Stimulated activated naive CD8-positive, alpha-beta T cell treated with anti-CD3 and anti-CD28 coated beads, Interleukin-15, amount 100 ng/mL, for 72 hours (primary cell): ENCODE results near the gene SEC31A.
"Not testable (repeated sequence)": the region's sequence is repeated elsewhere in the genome, so short reads cannot be mapped to it uniquely, and the experiment has no call there.

ENCODE experiments used
- ATAC-seq: fragments of 150-1000 bp; cut with Tn5 transposase; 2 replicates; pipeline ENCODE4 v1.10.0; 2021; ENCODE audit warnings: mild to moderate bottlenecking, moderate library complexity
- DNase-seq, 2 donors: peaks; one replicate each; pipeline ENCODE4 v3.0.0; 2021 to 2022
- H3K27ac Mint-ChIP-seq, 2 donors: one replicate each; pipeline ENCODE4 v1.8.0; 2022; ENCODE audit warnings: mild to moderate bottlenecking in 2 of 2, mixed read lengths in 2 of 2, moderate library complexity in 2 of 2
- H3K27me3 Mint-ChIP-seq: one replicate; pipeline ENCODE4 v1.8.0; 2022; ENCODE audit warnings: mixed read lengths
- H3K4me1 Mint-ChIP-seq: one replicate; pipeline ENCODE4 v1.8.0; 2022; ENCODE audit warnings: mild to moderate bottlenecking, mixed read lengths
- H3K4me3 Mint-ChIP-seq, 2 donors: one replicate each; pipeline ENCODE4 v1.8.0; 2022; ENCODE audit warnings: mild to moderate bottlenecking in 2 of 2, mixed read lengths in 2 of 2, moderate library complexity in 1 of 2
- H3K9me3 Mint-ChIP-seq, 2 donors: one replicate each; pipeline ENCODE4 v1.8.0; 2022; ENCODE audit warnings: mixed read lengths in 2 of 2

SEC31A gene

DNA sequence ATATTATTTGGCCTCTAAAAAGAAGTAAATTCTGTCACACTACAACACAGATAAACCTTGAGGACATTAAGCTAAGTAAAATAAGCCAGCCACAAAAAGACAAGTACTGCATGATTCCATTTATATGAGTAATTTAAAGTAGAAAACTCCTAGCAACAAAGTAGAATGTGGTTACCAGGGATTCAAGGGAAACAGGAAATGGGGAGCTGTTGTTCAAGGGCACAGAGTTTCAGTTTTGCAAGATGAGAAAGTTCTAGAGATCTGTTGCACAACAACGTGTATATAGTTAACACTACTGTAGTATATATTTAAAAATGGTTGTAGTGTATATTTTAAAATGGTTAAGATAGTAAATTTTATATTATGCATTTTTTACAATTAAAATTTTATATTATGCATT lies 25.4 kb downstream of the SEC31A start:
- peak; percentile 87 for ATAC-seq

DNA sequence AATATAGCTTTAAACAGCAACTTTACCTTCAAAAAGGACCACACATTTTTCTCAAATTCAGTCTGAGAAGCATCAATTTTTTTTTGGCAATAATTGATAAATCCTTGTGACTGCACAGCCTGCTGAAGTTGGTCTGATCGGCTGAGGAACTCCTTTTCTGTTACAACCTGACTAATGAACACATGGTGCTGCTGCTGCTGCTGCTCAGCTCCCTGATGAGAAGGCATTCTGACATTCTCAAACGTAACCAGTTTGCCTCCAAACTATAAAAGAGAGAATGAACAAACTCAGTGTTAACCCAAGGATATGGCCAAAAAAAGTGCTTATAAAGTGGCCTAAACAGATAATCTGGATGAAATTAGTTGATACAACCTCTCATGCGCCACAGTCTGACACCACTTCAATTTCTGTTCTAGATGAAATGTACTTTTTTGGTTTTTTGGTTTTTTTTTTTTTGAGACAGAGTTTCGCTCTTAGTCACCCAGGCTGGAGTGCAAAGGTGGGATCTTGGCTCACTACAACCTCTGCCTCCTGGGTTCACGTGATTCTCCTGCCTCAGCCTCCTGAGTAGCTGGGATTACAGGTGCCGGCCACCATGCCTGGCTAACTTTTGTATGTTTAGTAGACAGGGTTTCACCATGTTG lies 26.5 kb downstream of the SEC31A start:
- DNase-seq (peak; percentile 20 to 39), ATAC-seq (peak; percentile 79)
- Mint-ChIP-seq H3K9me3 (no peaks in the 10 kb centered on the region), H3K4me3 (peak overlapping the region; percentile 75 to 83), H3K27ac (peak overlapping the region; percentile 73 to 95), H3K27me3 (no peaks in the 10 kb centered on the region), H3K4me1 (peaks cover 40% of the 10 kb centered on the region)

More for the DNA sequence above, 25.4 kb downstream of the SEC31A start:
- DNase-seq = peak in 1 of 2 donors; percentile 34
- Mint-ChIP-seq H3K27ac (no peak overlapping the region), H3K9me3 (no peaks in the 10 kb centered on the region), H3K27me3 (no peaks in the 10 kb centered on the region), H3K4me3 (peak overlapping the region; percentile 2 to 38), H3K4me1 (peaks cover 40% of the 10 kb centered on the region)

DNA sequence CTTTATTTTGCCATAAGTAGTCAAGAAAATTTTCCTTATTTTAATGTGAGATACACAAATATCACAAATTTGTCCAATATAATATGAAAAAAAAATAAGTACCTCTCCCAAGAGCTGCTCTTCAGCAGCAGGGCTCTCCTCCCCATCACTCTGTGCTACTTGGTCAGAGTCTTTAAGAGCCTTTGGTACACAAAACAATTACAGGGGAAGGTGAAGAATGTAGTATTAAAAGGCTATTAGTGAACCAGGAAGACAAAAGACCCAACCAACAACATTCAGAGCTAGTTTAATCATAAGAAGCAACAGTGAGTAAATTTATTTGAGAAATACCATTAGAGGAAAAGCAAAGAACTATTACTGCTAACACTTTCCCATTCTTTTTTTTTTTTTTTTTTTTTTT lies 29.4 kb downstream of the SEC31A start:
- no peaks in the 10 kb centered on the region for H3K9me3 Mint-ChIP-seq
- no peak overlapping the region for H3K27ac Mint-ChIP-seq
- ATAC-seq (no peak), DNase-seq (no peak)
- no peak overlapping the region for H3K4me3 Mint-ChIP-seq
- H3K27me3 Mint-ChIP-seq = no peaks in the 10 kb centered on the region
- H3K4me1 Mint-ChIP-seq = peaks cover 33% of the 10 kb centered on the region

DNA sequence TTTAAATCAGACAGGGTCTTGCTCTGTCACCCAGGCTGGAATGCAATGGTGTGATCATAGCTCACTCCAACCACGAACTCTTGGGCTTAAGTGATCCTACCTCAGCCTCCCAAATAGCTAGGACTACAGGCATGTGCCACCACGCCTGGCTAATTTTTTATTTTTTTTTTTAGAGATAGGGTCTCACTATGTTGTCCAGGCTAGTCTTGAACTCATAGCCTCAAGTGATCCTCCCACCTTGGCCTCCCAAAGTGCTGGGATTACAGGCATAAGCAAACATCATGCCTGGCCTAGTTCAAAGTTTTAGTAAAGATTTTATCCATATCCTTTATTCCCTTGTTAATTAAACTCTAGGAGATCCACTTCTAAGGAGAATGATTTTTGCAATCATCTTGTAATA lies 30.5 kb downstream of the SEC31A start:
- ATAC-seq, DNase-seq, H3K9me3 Mint-ChIP-seq, H3K27ac Mint-ChIP-seq, H3K4me3 Mint-ChIP-seq, H3K27me3 Mint-ChIP-seq: not testable (repeated sequence)
- peaks cover 23% of the 10 kb centered on the region for H3K4me1 Mint-ChIP-seq

DNA sequence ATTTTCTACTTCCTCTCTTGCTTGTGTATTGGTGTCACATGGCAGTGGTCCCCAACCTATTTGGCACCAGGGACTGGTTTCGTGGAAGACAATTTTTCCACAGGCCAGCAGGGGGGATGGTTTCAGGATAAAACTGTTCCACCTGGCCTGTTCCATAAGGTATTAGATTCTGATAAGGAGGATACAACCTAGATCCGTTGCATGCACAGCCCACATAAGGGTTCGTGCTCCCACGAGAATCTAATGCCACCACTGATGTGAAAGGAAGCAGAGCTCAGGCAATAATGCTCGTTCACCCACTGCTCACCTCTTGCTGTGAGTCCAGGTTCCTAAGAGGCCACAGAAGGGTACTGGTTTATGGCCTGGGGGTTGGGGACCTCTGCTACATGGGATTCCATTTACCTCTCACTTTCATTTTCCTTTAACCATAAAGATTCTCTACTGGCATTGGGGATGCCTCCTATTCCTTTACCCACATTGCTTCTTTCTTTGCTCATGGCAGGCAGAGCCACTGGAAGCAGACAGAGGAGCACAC lies 38.1 kb downstream of the SEC31A start:
- H3K4me3 Mint-ChIP-seq = no peak overlapping the region
- no peaks in the 10 kb centered on the region for H3K9me3 Mint-ChIP-seq
- ATAC-seq = no peak
- H3K27ac Mint-ChIP-seq = no peak overlapping the region
- no peak for DNase-seq
- no peaks in the 10 kb centered on the region for H3K27me3 Mint-ChIP-seq
- H3K4me1 Mint-ChIP-seq = peaks cover 13% of the 10 kb centered on the region

DNA sequence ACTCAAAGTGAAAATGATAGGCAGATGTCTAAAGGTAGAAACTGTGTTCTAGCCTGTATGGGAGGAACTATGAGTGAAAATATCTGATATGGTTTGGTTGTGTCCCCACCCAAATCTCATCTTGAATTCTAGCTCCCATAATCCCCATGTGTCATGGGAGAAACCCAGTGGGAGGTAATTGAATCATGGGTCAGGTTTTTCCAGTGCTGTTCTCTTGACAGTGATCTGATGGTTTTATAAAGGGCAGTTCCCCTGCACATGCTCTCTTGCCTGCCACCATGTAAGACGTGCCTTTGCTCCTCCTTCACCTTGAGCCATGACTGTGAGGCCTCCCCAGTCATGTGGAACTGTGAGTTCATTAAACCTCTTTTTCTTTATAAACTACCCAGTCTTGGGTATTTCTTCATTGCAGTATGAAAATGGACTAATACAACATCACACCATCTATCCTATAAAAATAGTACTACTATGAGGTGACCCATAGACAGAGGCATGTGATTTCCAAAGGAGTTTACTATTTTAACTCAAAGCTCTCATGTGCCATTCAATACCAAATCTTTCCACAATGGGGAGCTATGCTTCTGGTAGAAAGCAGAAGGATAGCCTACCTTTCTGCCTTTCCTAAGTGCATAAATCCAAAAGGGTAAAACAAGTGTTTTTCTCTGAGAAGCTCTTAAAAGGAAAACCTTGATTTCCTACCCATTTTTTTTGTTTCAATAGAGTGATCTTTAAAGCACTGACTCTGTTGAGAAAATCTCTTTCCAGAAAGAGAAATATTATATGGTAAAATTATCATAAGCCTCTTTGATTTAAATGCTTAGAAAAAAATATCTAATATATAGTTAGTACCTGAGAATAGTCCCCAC lies 38.8 kb downstream of the SEC31A start:
- no peaks in the 10 kb centered on the region for H3K27me3 Mint-ChIP-seq
- DNase-seq (no peak), ATAC-seq (peak; percentile 68)
- H3K9me3 Mint-ChIP-seq = no peaks in the 10 kb centered on the region
- H3K27ac Mint-ChIP-seq = peak overlapping the region in 1 of 2 donors; percentile 2
- no peak overlapping the region for H3K4me3 Mint-ChIP-seq
- peaks cover 13% of the 10 kb centered on the region for H3K4me1 Mint-ChIP-seq

DNA sequence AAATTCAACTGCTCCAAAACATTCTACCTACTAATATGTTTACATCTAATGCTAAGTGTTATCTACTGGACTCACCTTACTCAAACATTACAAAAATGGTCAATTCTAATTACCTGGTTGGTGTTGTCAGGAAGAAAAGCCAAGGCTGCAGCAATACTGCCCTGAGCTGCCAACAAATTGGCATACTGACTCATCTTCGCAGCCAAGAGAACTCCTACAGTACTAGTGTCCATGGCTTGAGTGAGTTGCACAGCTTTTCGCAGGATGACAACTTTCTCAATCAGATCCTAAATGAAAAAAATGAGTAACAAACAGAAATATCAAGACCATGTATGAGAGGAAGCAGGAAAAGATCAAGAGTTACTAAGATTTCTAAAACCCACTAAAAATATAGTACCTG lies 39.6 kb downstream of the SEC31A start:
- DNase-seq (no peak), ATAC-seq (no peak)
- H3K27me3 Mint-ChIP-seq = no peaks in the 10 kb centered on the region
- H3K4me1 Mint-ChIP-seq = peaks cover 13% of the 10 kb centered on the region
- H3K4me3 Mint-ChIP-seq = no peak overlapping the region
- H3K27ac Mint-ChIP-seq = no peak overlapping the region
- no peaks in the 10 kb centered on the region for H3K9me3 Mint-ChIP-seq

DNA sequence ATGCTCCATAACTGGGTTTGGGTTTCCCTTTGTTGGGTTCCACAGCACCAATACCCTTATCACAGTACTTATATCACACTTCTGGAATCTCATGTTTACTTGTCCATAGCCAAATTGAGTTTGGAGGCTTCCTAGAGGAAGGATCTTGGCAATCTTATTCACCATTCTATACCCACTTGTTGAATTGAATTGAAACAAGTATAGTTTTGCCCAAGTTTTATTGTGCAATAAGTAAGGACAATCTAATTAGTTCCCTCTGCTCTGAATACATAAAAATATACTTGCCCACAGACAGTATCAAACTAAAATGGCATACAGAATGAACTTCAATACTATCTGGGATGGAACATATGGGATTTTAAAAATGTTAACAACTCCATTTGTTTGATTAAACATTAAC lies 40.3 kb downstream of the SEC31A start:
- no peak overlapping the region for H3K4me3 Mint-ChIP-seq
- no peak overlapping the region for H3K27ac Mint-ChIP-seq
- DNase-seq (no peak), ATAC-seq (no peak)
- H3K9me3 Mint-ChIP-seq = no peaks in the 10 kb centered on the region
- peaks cover 13% of the 10 kb centered on the region for H3K4me1 Mint-ChIP-seq
- H3K27me3 Mint-ChIP-seq = no peaks in the 10 kb centered on the region

DNA sequence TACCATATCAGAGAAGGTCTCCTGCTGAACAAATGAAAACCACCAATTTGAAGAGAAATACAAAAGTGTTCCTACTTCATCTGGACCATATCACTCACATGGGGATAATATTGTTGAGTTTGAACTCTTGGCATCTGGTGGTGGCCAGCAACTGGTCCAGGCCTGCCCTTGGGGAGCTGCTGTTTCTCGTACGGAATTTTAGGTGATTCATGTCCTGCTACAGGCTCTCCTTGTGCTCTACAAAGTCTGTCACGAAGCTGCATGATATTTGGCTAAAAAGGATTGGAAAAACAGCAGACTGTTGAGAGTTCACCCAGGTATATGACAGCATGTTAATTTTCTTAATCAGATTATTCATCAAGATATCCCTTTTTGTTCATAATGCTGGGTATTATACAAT lies 42.2 kb downstream of the SEC31A start:
- H3K27me3 Mint-ChIP-seq = no peaks in the 10 kb centered on the region
- DNase-seq = no peak
- no peaks in the 10 kb centered on the region for H3K9me3 Mint-ChIP-seq
- peaks cover 13% of the 10 kb centered on the region for H3K4me1 Mint-ChIP-seq
- ATAC-seq = no peak
- H3K4me3 Mint-ChIP-seq = no peak overlapping the region
- no peak overlapping the region for H3K27ac Mint-ChIP-seq

DNA sequence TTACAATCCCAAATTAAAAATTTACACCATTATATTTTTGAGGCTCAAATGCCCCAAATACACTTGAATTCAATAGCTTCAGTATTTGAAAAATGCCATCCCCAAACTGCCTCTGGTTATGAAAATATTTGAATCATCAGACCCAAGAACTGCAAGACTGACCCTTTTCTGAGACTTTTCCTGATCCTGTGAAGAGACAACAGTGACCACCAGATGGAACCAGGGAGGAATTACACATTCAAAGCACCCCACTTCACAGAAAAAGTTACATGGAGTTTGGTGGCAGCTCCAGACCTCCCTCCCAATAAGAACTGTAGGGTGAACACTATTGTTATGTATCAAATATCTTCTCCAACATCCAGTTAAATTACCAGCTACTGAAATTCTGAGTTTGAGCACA lies 48.4 kb downstream of the SEC31A start:
- DNase-seq (no peak), ATAC-seq (no peak)
- no peaks in the 10 kb centered on the region for H3K9me3 Mint-ChIP-seq
- no peaks in the 10 kb centered on the region for H3K4me1 Mint-ChIP-seq
- H3K27ac Mint-ChIP-seq = no peak overlapping the region
- H3K4me3 Mint-ChIP-seq = no peak overlapping the region
- no peaks in the 10 kb centered on the region for H3K27me3 Mint-ChIP-seq

DNA sequence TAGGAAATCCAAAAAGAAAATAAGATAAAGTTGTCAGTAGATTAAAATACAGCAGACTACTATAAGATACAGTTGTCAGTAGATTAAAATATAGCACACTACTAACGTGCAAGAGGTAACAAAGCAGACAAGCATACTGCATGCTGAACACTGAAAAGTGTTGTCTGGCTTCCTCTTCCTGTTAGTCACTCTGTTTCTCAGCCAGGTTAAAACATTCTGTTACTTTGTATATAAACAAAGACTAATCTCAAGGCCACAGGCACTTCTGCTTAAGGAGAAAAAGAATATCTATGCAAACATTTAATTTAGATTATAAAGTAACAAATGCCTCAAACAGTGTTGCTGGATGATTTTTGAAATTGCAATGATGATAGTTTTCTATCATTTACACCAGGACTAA lies 51.3 kb downstream of the SEC31A start:
- DNase-seq = no peak
- no peak overlapping the region for H3K4me3 Mint-ChIP-seq
- H3K9me3 Mint-ChIP-seq = no peaks in the 10 kb centered on the region
- H3K4me1 Mint-ChIP-seq = no peaks in the 10 kb centered on the region
- H3K27me3 Mint-ChIP-seq = no peaks in the 10 kb centered on the region
- no peak overlapping the region for H3K27ac Mint-ChIP-seq
- no peak for ATAC-seq

DNA sequence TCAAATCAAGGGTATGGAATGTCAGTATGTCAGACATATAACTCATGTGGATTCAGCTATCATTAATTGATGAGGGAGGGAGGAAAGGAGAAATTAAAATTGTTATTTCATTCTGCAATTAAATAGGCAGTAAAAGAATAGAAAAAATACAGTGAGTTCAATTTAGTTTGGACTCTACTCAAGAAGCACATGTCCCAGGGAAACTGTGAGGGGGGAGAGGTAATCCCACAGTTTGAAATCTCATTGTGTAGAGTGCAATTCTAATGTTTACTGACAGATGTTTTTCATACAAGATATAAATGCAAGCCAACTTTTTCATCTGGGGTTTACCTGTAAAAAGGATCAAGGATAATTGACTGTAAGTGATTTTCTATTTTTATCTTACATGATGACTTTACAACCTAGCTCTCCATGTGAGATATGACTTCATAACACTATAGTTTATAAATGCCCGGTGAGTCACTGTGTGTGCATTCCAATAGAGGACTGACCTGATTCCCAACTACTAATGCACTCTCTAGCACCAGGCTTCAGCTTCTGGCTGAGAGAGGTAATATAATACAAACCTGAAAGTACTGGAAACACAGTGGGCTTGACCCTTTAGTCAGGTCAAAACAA lies 57.1 kb downstream of the SEC31A start:
- Mint-ChIP-seq H3K4me1 (no peaks in the 10 kb centered on the region), H3K27ac (no peak overlapping the region), H3K9me3 (no peaks in the 10 kb centered on the region), H3K27me3 (no peaks in the 10 kb centered on the region), H3K4me3 (no peak overlapping the region)
- ATAC-seq (no peak), DNase-seq (no peak)

DNA sequence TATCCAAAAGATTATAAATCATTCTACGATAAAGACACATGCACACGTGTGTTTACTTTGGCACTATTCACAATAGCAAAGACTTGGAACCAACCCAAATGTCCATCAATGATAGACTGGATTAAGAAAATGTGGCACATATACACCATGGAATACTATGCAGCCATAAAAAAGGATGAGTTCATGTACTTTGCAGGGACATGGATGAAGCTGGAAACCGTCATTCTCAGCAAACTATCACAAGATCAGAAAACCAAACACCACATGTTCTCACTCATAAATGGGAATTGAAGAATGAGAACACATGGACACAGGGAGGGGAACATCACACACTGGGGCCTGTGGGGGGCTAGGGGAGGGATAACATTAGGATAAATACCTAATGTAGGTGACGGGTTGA lies 57.9 kb downstream of the SEC31A start:
- H3K4me1 Mint-ChIP-seq, H3K9me3 Mint-ChIP-seq, H3K27ac Mint-ChIP-seq, DNase-seq, ATAC-seq, H3K27me3 Mint-ChIP-seq, H3K4me3 Mint-ChIP-seq: not testable (repeated sequence)

DNA sequence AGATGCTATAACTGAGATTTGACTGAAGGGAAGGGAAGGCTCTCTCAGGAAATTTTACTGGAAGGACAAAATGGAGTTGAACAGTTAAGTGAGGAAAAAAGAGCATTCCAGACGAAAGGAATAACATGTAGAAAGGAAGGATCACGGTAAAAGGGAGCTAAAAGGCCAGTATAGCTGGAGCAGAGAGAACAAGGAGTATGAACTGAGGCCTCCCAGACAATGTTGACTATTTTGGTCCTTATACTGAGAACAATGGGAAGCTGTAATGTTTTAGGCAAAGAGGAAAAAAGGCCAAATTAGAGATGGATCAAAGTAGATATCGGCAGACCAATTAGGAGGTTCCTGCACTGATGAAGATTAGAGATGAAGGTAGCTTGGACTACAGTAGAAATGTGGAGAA lies 65.5 kb downstream of the SEC31A start:
- H3K27me3 Mint-ChIP-seq = no peaks in the 10 kb centered on the region

DNA sequence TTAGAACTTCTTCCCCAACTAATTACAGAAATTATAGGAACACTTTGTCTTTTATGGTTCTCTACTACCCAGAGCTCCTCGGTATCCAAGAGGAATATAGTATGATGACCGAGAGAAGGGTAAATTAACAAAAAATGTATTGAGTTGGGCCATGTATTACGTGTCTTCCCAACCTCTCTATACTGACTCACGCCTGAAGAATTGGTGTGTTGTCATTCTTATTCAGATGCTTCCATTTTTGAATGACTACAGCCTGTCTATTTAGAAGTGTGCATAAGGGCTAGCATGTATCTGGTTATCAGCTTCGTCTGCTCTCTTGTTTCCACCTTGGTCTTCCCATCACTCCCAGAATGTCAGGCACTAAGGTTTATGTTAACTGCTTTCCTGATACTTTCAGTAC lies 67.9 kb downstream of the SEC31A start:
- Mint-ChIP-seq H3K27me3 (no peaks in the 10 kb centered on the region), H3K4me3 (no peak overlapping the region), H3K4me1 (peaks cover 14% of the 10 kb centered on the region), H3K27ac (no peak overlapping the region), H3K9me3 (no peaks in the 10 kb centered on the region)
- ATAC-seq (no peak), DNase-seq (no peak)

More for the DNA sequence above, 65.5 kb downstream of the SEC31A start:
- H3K4me3 Mint-ChIP-seq = no peak overlapping the region
- peak overlapping the region in 1 of 2 donors; percentile 3 for H3K27ac Mint-ChIP-seq
- no peak for ATAC-seq
- peaks cover 11% of the 10 kb centered on the region for H3K4me1 Mint-ChIP-seq
- no peak for DNase-seq
- no peaks in the 10 kb centered on the region for H3K9me3 Mint-ChIP-seq

DNA sequence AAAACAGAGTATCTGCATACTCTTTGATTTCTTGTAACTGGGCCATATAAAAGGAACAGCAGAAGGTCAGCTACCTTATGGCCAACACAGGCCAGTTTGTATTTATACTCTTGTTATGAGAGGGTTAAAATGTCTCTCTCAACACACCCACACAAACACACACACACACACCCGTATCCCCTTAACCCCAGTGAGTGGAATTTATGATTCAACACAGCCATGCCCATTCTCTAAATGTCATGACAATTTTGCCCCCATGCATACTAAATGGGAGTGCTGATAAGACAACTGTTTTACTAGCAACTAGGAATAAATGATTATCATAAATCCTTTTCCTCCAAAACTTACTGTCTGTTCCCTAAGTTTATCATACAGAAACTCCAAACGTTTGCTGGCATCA lies 70.3 kb downstream of the SEC31A start:
- peak overlapping the region in 1 of 2 donors; percentile 37 for H3K27ac Mint-ChIP-seq
- H3K9me3 Mint-ChIP-seq = no peaks in the 10 kb centered on the region
- H3K4me3 Mint-ChIP-seq = no peak overlapping the region
- DNase-seq = no peak
- peaks cover 14% of the 10 kb centered on the region for H3K4me1 Mint-ChIP-seq
- no peaks in the 10 kb centered on the region for H3K27me3 Mint-ChIP-seq
- ATAC-seq = no peak
